ENCODE data around the gene OSBPL10. TPM values are rescaled to one million over a fixed set of nuclear protein-coding genes. Genes with fewer than 3 reads are reported as not detected.

OSBPL10 gene
- total and polyA plus RNA-seq, 2 of the 8 experiments (the other 6 are each of a cell fraction or from before 2014, with no cell fraction given) = 26.2 to 86.7 TPM

DNA sequence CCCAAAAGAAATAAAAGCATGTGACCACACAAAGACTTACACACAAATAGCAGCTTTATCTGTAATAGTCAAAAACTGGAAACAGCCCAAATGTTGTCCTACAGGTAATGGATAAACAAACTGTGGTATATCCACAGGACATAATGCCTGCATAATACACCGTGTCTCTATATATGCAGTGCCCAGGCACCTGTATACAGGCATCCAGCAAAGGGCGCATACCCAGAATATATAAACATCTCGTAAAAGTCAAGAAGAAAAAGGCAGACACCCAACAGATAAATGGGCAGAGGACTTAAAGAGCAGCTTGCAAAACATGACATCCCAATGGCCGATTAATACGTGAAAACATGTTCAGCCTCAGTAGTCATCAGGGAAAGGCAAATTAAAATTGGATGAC, 7.2 kb downstream of the OSBPL10 start:
- Histone ChIP-seq H2BK120ac (replicated peaks; ENCODE audit: low read depth, low read length) (no peak overlapping the region), H3K36me3 (ENCODE audit: control insufficient read depth in 2 of 4, insufficient read depth in 4 of 4, low read length in 3 of 4) (peaks cover 0 to 5% (median 0%) of the 10 kb centered on the region in 4 experiments; a peak in 2 of 8 replicates), H3K14ac (ENCODE audit: insufficient read length) (no peak overlapping the region), H2BK20ac (ENCODE audit: low read length) (no peak overlapping the region), H3K27me3 (replicated peaks in 1 of 4; ENCODE audit: control insufficient read depth in 3 of 4, extremely low read depth in 1 of 4, insufficient read depth in 3 of 4, low read length in 3 of 4) (no peaks in the 10 kb centered on the region), H3K4ac (replicated peaks; ENCODE audit: insufficient read length, low read depth, low read length) (no peak overlapping the region), H4K5ac (ENCODE audit: insufficient read length, low read depth, low read length) (no peak overlapping the region), H3K4me1 (replicated peaks in 1 of 4; ENCODE audit: control insufficient read depth in 3 of 4, insufficient read depth in 4 of 4, low read length in 3 of 4) (peaks cover 6 to 24% (median 11%) of the 10 kb centered on the region in 4 experiments), H3K56ac (replicated peaks; ENCODE audit: insufficient read length, low read depth, low read length) (no peak overlapping the region), H3K4me2 (ENCODE audit: insufficient read depth in 1 of 2, low read depth in 2 of 2, low read length in 2 of 2) (no peak overlapping the region), H3K23me2 (ENCODE audit: low read depth, low read length) (no peaks in the 10 kb centered on the region; the same call in 1 of the 2 replicates), H3K9me3 (ENCODE audit: insufficient read depth in 2 of 2, low read depth in 1 of 2, low read length in 1 of 2) (no peaks in the 10 kb centered on the region), H3K4me3 (ENCODE audit: extremely low read depth in 1 of 4, insufficient read depth in 2 of 4, low read depth in 3 of 4, low read length in 4 of 4) (no peak overlapping the region), H2BK5ac (ENCODE audit: low read depth, low read length) (no peak overlapping the region), H2BK12ac (ENCODE audit: low read depth, low read length) (no peak overlapping the region), H3K79me2 (ENCODE audit: control insufficient read depth in 1 of 2, insufficient read depth in 2 of 2, low read length in 2 of 2) (peaks cover 32 to 95% of the 10 kb centered on the region in 2 experiments), H3K23ac (ENCODE audit: insufficient read length) (no peak overlapping the region), H2AK5ac (ENCODE audit: low read depth, low read length) (no peak overlapping the region), H2BK15ac (ENCODE audit: low read length) (no peak overlapping the region), H3K27ac (ENCODE audit: low read depth, low read length) (no peak overlapping the region), H2AFZ (ENCODE audit: low read length) (no peak overlapping the region), H3K18ac (ENCODE audit: extremely low read depth, low read length) (no peak overlapping the region), H4K91ac (replicated peaks; ENCODE audit: insufficient read length, low read length) (no peak overlapping the region), H3K9ac (replicated peaks in 1 of 4; ENCODE audit: extremely low read depth in 1 of 4, low read depth in 3 of 4, low read length in 3 of 4) (no peak overlapping the region), H4K20me1 (replicated peaks in 1 of 2; ENCODE audit: control insufficient read depth in 1 of 2, insufficient read depth in 2 of 2, low read length in 2 of 2) (no peaks in the 10 kb centered on the region), H4K8ac (ENCODE audit: extremely low read depth, insufficient read depth, low read length) (no peak overlapping the region), H3K79me1 (ENCODE audit: low read depth, low read length) (peaks cover 15% of the 10 kb centered on the region)
- ChIA-PET CTCF (ENCODE audit: partially characterized antibody) (interaction anchor here (0.7 to 0.8 kb wide), 2 partner anchors 48 to 67 kb away, joined by 3 read pairs; no protein-coding TSS in a partner anchor), POLR2A (ENCODE audit: partially characterized antibody) (no interaction called here)
- 96% methylated on average over 5 of the region's 5 CpGs; no CpG with 5 or more reads in 1 of the 2 experiments for WGBS, 2 experiments (ENCODE audit: extremely low coverage in 1 of 2, insufficient coverage in 1 of 2, insufficient read length in 1 of 2, insufficient replicate concordance in 2 of 2, low coverage in 1 of 2, low lambda C conversion rate in 2 of 2, missing lambda C conversion rate in 1 of 2)
- no peak for TF ChIP-seq TEAD4 (IDR thresholded peaks at IDR 0.05; ENCODE audit: low read depth, low read length)
- TF ChIP-seq CHD1 (IDR thresholded peaks at IDR 0.05; ENCODE audit: low read depth, low read length) = no peak
- TF ChIP-seq SP1 (IDR thresholded peaks at IDR 0.05; ENCODE audit: low read depth, low read length) = no peak
- TF ChIP-seq ATF3 (IDR thresholded peaks at IDR 0.05; ENCODE audit: insufficient read depth, low read depth, low read length) = no peak
- no peak for TF ChIP-seq RXRA (IDR thresholded peaks at IDR 0.05; ENCODE audit: insufficient read depth, low read depth, low read length)
- TF ChIP-seq SIRT6 (IDR thresholded peaks at IDR 0.05; ENCODE audit: low read length) = no peak
- TF ChIP-seq, protein P1, sequence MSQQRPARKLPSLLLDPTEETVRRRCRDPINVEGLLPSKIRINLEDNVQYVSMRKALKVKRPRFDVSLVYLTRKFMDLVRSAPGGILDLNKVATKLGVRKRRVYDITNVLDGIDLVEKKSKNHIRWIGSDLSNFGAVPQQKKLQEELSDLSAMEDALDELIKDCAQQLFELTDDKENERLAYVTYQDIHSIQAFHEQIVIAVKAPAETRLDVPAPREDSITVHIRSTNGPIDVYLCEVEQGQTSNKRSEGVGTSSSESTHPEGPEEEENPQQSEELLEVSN (IDR thresholded peaks at IDR 0.05) = no peak
- no peak for TF ChIP-seq GTF2F1 (IDR thresholded peaks at IDR 0.05; ENCODE audit: borderline replicate concordance, low read depth, low read length)
- TF ChIP-seq SIX5 (IDR thresholded peaks at IDR 0.05; ENCODE audit: low read depth, low read length) = no peak
- FAIRE-seq (no peak), DNase-seq (ENCODE audit: low read depth in 1 of 2, low spot score in 2 of 2) (no peak)
